Retina (tissue), 1 donor: ENCODE measurements around the gene COX7A2.

Experiments used
- DNase-seq: peaks from one replicate; pipeline ENCODE4 v3.0.0-alpha.2; 2016

Gene COX7A2

DNA sequence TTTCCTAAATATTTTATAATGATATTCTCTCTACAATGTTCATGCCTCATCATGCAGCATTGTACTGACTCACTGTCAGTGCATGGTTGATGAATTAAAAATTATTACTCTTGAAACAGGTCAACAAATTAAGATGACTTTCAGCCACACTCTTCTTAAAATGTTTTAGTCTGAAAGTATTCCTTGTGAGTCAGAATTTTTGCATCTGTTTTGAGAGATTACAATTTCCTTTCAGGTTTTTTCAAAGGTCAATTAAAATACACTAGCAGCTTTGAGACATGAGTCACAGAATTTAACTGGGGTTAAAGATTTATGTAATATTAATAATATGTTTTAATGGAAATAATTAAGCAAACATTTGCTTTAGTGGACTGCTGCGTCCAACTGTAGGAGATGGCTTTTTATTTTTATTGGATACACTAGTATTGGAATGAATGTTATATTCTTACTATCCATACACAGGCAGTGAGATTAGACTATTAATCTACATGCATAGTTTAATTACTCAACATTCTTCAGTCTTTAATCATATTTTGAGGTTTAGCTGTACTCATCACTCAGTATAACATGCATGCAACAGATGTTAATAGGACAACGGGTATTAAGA, 47.4 kb downstream of the COX7A2 start:
- DNase-seq = no peak

DNA sequence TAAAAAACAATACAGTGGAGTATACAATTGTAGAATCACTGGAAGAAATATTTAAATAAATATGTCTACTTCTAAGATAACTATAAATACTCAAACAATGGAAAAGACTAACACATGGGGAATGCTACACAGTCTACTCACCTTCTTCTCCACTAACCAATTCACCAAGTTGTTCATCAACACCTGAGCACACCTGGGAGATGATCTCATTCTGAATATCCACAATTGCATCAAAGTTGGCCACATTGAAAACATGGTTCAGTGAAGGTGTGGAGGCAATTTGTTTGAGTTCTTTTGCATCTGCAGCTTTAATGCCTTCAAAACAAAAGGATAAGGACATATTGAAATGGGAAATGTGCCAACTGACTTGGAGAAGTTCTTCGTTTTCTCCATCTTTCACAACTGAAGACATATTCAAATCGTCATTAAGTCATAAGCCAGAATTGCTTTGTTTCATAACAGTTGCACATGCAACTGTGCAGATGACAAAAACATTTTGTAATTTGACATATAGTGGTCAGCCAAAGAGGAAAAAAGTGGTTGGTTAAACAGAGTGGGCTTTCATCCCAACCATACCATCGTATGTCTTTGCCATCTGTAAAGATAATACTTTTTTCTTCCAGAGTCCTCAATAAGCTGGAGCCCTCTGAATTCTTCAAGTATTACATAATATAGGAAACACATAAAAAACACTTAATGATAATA, 55.2 kb downstream of the COX7A2 start:
- no peak for DNase-seq
